Activated CD4-positive, alpha-beta T cell treated with anti-CD3 and anti-CD28 coated beads, Interleukin-2, amount 50 U/mL, for 1 hour (primary cell): ENCODE results near the gene SRP14.
"Not testable (repeated sequence)": the region's sequence is repeated elsewhere in the genome, so short reads cannot be mapped to it uniquely, and the experiment has no call there.

Experiments used
- DNase-seq: peaks from one replicate; pipeline ENCODE4 v3.0.0-alpha.2; 2020

SRP14 gene

GRCh38 chr15:40038638-40039543 lies at the start of gene SRP14:
SRP14 (minus strand) TSS chr15:40039181; CDS start chr15:40039116, 65 bp downstream.
- DNase-seq, result peak; percentile 89

DNA sequence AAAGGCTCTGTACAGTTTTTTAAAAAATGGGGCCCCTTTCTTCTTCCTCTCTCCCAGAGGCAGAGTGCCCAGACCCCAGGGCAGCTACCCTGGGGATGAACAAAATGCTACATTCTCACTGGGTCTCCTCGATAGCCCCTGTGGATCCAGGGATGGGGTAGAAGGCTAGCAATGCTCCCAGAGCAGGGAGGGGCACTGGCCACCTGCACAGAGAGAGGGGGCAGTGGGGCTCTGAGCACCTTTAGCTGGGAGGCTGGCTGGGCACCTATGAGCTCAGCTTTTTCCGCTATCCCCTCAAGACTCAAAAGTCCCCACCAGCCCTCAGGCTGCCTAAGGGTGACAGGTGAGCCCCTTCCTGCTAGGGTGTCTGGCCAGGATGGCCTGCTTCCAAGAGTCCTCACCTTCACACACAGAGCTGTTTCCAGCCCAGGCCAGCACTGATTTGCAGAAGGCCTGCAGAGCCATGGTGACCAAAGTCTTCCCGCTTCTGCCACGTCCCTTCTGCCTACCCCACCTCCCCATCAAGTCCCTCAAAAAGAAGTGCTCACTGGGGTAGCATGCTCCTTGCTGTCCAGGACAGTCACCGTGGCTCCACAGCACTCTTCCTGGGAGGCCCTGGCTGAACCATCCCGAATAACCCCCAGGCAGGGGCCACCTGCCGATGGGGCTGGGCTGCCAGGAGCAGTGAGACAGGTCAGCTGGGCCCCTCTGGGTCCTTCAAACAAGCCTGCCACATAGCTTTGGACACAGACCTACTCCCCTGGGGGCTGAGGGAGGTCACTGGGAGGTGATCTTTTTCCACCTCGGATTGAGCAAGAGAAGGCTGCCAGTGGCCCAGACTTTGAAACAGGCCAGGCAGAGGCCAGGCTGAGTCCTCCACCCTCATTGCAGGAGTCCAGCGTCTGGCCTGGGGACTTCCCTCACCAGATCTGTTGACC lies 49.3 kb upstream of the SRP14 start:
- DNase-seq, result no peak

GRCh38 chr15:40087068-40087810 lies 48.3 kb upstream of the SRP14 start:
- DNase-seq, result no peak

DNA sequence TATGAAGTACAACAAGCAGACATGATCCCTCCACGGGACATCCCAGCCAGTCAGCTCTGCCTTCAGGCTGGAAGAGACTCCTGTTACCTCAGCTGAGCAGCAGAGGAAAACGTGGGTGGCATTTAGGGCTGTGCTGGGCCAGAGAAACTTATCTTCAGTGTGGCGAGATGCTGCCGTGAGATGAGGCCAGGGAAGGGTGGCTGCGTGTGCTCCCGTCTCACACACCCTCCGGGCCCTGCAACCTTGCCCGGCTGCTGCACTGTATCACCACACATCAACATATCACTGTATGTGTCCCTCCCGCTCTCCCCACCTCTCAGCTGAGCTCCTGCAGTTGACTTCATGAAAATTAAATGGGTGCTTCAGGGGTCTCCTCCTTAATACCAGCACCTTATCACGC lies 46.3 kb upstream of the SRP14 start:
- no peak for DNase-seq

GRCh38 chr15:40084650-40085049 lies 45.7 kb upstream of the SRP14 start:
- no peak for DNase-seq

GRCh38 chr15:40082195-40082883 lies 43.4 kb upstream of the SRP14 start:
- no peak for DNase-seq

GRCh38 chr15:40081691-40082194 lies 42.8 kb upstream of the SRP14 start:
- no peak for DNase-seq

DNA sequence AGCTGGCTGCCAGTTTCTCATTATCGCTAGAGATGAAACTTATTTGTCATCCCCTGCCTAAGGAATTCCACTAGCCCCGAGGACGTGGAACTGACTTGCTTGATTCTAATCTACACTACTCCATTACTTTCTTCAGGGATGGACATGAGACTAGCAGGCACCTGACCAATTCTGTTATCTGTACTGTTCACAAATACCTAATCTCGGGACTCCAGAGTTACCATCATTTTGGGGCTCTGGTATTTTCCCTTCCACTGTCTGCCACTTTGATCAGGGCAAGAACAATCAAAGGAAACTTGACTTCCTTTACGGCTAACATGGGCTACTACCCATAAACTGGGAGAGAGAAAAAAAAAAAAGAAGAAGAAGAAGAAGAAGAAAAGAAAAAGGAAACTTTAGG lies 41.9 kb upstream of the SRP14 start:
- no peak for DNase-seq

- DNase-seq, result no peak
These were observed 41.1 kb upstream of the SRP14 start for GRCh38 chr15:40080104-40080503.

GRCh38 chr15:40079456-40079855 lies 40.5 kb upstream of the SRP14 start:
- no peak for DNase-seq

GRCh38 chr15:40075298-40076044 lies 36.5 kb upstream of the SRP14 start:
- DNase-seq, result no peak

- not testable (repeated sequence) for DNase-seq
These were observed 35.7 kb upstream of the SRP14 start for GRCh38 chr15:40074656-40075055.

DNA sequence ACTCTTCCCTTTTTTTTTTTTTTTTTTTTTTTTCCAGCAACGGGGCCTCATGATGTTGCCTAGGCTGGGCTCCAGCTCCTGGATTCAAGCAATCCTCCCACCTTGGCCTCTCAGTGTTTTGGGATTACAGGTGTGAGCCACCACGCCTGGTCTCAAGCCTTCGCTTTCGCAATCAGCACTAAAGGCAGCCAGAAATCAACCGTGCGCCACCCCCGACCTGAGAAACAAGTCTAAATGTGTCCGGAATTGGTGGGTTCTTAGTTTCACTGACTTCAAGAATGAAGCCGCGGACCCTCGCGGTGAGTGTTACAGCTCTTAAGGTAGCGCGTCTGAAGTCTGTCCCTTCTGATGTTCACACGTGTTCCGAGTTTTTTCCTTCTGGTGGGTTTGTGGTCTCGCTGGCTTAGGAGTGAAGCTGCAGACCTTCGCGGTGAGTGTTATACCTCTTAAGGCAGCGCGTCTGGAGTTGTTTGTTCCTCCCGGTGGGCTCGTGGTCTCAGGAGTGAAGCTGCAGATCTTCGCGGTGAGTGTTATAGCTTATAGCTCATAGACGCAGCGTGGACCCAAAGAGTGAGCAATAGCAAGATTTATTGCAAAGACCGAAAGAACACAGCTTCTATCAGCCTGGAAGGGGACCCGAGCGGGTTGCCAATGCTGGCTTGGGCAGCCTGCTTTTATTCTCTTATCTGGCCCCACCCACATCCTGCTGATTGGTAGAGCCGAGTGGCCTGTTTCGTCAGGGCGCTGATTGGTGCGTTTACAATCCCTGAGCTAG lies 34.9 kb upstream of the SRP14 start:
- DNase-seq, result not testable (repeated sequence)

GRCh38 chr15:40072216-40072990 lies 33.4 kb upstream of the SRP14 start:
- DNase-seq, result no peak

DNA sequence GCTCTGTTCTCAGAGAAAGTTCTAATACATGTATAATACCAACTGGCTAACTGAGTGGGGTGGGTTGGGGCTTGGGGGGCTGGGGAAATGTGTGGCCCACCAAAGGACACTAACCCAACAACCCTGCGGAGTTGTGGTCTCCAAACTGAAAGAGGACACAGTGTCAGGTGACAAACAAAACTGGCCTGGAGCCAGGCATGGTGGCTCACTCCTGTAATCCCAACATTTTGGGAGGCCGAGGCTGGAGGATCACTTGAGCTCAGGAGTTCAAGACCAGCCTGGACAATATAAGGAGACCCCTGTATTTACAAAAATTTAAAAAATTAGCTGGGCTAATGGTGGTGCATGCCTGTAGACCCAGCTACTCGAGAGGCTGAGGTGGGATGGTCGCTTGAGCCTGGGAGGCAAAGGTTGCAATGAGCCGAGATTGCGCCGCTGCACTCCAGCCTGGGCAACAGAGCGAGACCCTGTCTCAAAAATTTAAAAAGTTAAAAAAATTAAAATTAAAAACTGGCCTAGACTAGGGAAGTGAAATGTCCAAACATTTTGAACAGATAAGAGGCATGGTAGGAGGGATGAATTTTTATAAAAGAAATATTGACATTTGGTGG lies 31.7 kb upstream of the SRP14 start:
- DNase-seq, result no peak

DNA sequence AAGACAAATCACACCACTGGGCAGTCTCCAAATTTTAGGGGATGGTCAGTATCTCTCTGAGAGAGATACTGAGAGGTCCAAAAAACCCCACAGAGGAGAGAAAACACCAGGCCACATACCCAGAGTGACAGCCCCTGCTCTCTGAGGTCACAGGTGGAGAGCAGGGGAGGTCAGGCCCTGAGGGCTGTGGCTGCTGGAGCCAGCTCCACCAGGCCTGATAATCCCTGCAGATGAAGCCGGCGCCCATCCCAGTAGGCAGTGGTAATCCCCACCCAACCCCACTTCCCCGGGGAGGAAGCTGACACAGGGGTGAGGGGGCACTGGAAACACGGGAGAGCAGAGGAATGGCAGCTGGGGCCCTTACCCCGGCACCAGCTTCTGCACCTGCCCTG lies 31.2 kb upstream of the SRP14 start:
- DNase-seq, result no peak

GRCh38 chr15:40069178-40070165 lies 30.5 kb upstream of the SRP14 start:
- no peak for DNase-seq
